ENCODE measurements around the gene E2F2. TPM values are rescaled to one million over a fixed set of nuclear protein-coding genes. Genes with fewer than 3 reads are reported as not detected.

E2F2 gene
- total and polyA plus RNA-seq, 2 of the 13 experiments (the other 11 are each of a cell fraction or from before 2014, with no cell fraction given), result 0.65 to 6.6 TPM

DNA sequence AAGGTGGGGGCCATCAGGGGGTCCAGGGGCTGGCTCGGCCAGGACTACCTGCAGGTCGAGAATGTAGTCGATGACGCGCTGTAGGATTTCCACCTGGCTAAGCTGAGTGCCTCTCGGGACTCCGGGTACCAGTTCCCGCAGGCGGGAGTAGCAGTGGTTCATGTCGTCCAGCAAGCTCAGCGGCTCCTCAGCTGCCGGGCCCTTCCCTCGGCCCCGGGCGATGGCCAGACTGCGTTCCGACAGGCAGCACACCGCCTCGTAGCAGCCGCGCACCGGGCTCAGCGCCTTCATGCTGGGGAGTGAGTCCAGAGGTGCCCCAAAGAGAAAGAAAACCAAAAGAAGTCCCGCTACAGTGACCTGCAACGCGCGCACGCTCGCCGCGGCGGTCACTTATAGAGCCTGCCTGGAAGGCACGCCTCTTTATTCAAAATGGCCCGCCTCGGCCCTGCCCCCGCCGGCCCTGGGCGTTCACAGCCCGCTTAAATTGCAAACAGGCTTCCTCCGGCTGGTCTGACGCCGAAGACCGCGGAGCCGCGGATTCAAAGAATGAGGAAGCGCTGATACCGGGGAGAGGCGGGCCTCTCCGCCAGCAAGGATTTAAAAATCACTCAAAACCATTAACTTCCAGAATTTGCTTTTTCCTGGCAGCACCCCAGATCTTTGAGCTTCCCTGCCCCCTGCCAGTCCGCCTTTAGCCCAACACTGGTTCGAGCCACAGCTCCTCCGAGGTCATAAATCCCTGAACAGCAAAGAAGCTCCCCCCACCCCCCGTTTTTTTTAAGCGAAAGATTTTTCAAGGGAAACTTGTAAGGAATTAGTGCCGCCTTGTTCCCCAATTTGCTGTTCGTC lies 28.3 kb upstream of the E2F2 start, which contains the start of gene ID3 (continued):
- TF ChIP-seq RELA (CRISPR knock-in tag; IDR thresholded peaks at IDR 0.05) (no peak), MED1 (CRISPR knock-in tag; IDR thresholded peaks at IDR 0.05) (peak; percentile 73), ZNF772 (CRISPR knock-in tag; IDR thresholded peaks at IDR 0.05) (0 out of 2 replicates have a peak, but pooled peaks have one; percentile 61), HOXA5 (CRISPR knock-in tag; IDR thresholded peaks at IDR 0.05) (0 out of 2 replicates have a peak, but pooled peaks have one; percentile 69), SALL2 (CRISPR knock-in tag; IDR thresholded peaks at IDR 0.05) (peak; percentile 42; the same call in 1 of the 2 replicates), HNRNPH1 (optimal IDR thresholded peaks at IDR 0.05; ENCODE audit: low read depth, low read length) (no peak), SMAD3 (CRISPR knock-in tag; IDR thresholded peaks at IDR 0.05) (peak; percentile 65; the same call in 1 of the 2 replicates), GTF3A (CRISPR knock-in tag; conservative IDR thresholded peaks at IDR 0.05) (no peak), TSC22D2 (CRISPR knock-in tag; IDR thresholded peaks at IDR 0.05; ENCODE audit: borderline replicate concordance) (no peak), TARDBP (CRISPR knock-in tag; IDR thresholded peaks at IDR 0.05) (no peak; the same call in 1 of the 2 replicates), ZNF274 (CRISPR knock-in tag; IDR thresholded peaks at IDR 0.05) (no peak), ELF1 (CRISPR knock-in tag; IDR thresholded peaks at IDR 0.05) (peak; percentile 89), IKZF1 (IDR thresholded peaks at IDR 0.05) (no peak), ZNF468 (CRISPR knock-in tag; IDR thresholded peaks at IDR 0.05) (0 out of 2 replicates have a peak, but pooled peaks have one; percentile 28), SP140L (CRISPR knock-in tag; IDR thresholded peaks at IDR 0.05; ENCODE audit: borderline replicate concordance) (0 out of 2 replicates have a peak, but pooled peaks have one; percentile 65), WIZ (CRISPR knock-in tag; IDR thresholded peaks at IDR 0.05) (no peak)
- TF ChIP-seq, protein P1, sequence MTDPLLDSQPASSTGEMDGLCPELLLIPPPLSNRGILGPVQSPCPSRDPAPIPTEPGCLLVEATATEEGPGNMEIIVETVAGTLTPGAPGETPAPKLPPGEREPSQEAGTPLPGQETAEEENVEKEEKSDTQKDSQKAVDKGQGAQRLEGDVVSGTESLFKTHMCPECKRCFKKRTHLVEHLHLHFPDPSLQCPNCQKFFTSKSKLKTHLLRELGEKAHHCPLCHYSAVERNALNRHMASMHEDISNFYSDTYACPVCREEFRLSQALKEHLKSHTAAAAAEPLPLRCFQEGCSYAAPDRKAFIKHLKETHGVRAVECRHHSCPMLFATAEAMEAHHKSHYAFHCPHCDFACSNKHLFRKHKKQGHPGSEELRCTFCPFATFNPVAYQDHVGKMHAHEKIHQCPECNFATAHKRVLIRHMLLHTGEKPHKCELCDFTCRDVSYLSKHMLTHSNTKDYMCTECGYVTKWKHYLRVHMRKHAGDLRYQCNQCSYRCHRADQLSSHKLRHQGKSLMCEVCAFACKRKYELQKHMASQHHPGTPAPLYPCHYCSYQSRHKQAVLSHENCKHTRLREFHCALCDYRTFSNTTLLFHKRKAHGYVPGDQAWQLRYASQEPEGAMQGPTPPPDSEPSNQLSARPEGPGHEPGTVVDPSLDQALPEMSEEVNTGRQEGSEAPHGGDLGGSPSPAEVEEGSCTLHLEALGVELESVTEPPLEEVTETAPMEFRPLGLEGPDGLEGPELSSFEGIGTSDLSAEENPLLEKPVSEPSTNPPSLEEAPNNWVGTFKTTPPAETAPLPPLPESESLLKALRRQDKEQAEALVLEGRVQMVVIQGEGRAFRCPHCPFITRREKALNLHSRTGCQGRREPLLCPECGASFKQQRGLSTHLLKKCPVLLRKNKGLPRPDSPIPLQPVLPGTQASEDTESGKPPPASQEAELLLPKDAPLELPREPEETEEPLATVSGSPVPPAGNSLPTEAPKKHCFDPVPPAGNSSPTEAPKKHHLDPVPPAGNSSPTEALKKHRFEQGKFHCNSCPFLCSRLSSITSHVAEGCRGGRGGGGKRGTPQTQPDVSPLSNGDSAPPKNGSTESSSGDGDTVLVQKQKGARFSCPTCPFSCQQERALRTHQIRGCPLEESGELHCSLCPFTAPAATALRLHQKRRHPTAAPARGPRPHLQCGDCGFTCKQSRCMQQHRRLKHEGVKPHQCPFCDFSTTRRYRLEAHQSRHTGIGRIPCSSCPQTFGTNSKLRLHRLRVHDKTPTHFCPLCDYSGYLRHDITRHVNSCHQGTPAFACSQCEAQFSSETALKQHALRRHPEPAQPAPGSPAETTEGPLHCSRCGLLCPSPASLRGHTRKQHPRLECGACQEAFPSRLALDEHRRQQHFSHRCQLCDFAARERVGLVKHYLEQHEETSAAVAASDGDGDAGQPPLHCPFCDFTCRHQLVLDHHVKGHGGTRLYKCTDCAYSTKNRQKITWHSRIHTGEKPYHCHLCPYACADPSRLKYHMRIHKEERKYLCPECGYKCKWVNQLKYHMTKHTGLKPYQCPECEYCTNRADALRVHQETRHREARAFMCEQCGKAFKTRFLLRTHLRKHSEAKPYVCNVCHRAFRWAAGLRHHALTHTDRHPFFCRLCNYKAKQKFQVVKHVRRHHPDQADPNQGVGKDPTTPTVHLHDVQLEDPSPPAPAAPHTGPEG (CRISPR knock-in tag; IDR thresholded peaks at IDR 0.05), result 0 out of 2 replicates have a peak, but pooled peaks have one; percentile 62
- TF ChIP-seq, protein P2, sequence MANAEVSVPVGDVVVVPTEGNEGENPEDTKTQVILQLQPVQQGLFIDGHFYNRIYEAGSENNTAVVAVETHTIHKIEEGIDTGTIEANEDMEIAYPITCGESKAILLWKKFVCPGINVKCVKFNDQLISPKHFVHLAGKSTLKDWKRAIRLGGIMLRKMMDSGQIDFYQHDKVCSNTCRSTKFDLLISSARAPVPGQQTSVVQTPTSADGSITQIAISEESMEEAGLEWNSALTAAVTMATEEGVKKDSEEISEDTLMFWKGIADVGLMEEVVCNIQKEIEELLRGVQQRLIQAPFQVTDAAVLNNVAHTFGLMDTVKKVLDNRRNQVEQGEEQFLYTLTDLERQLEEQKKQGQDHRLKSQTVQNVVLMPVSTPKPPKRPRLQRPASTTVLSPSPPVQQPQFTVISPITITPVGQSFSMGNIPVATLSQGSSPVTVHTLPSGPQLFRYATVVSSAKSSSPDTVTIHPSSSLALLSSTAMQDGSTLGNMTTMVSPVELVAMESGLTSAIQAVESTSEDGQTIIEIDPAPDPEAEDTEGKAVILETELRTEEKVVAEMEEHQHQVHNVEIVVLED (CRISPR knock-in tag; IDR thresholded peaks at IDR 0.05; ENCODE audit: borderline replicate concordance), result no peak
- TF ChIP-seq, protein P3, sequence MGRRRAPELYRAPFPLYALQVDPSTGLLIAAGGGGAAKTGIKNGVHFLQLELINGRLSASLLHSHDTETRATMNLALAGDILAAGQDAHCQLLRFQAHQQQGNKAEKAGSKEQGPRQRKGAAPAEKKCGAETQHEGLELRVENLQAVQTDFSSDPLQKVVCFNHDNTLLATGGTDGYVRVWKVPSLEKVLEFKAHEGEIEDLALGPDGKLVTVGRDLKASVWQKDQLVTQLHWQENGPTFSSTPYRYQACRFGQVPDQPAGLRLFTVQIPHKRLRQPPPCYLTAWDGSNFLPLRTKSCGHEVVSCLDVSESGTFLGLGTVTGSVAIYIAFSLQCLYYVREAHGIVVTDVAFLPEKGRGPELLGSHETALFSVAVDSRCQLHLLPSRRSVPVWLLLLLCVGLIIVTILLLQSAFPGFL (CRISPR knock-in tag; IDR thresholded peaks at IDR 0.05), result no peak
- TF ChIP-seq, protein P4, sequence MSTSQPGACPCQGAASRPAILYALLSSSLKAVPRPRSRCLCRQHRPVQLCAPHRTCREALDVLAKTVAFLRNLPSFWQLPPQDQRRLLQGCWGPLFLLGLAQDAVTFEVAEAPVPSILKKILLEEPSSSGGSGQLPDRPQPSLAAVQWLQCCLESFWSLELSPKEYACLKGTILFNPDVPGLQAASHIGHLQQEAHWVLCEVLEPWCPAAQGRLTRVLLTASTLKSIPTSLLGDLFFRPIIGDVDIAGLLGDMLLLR (CRISPR knock-in tag; IDR thresholded peaks at IDR 0.05), result no peak

All from HepG2 (cell line).